HL-60 (cell line): ENCODE measurements around the gene ARL6IP5.

Experiments
- DNase-seq, 2 experiments: peaks; one replicate each; pipeline ENCODE4 v3.0.0-alpha.2; 2010 to 2020; ENCODE audit warnings: low read depth in 1 of 2, low spot score in 1 of 2
- H3K27ac ChIP-seq: fragments of 250-450 bp; sonication (Bioruptor Pico); replicated peaks from 2 replicates; pipeline ENCODE4 v1.5.1; 2020; ENCODE audit warnings: mild to moderate bottlenecking, moderate library complexity
- H3K27me3 ChIP-seq: fragments of 250-450 bp; sonication (Bioruptor Pico); 2 replicates; pipeline ENCODE4 v1.5.1; 2021; ENCODE audit warnings: mild to moderate bottlenecking, moderate library complexity; ENCODE audit not compliant: insufficient read depth, poor library complexity, severe bottlenecking
- H3K4me3 ChIP-seq: replicated peaks from 2 replicates; pipeline ENCODE4 v1.5.1; 2011; ENCODE audit warnings: mild to moderate bottlenecking, control low read depth, low read length; ENCODE audit not compliant: insufficient read depth
- GABPA ChIP-seq: IDR thresholded peaks from 2 replicates; pipeline ENCODE4 v1.6.1; 2012; ENCODE audit warnings: low read depth
- POLR2AphosphoS5 ChIP-seq: IDR thresholded peaks from 2 replicates; pipeline ENCODE4 v1.6.1; 2012; ENCODE audit warnings: low read depth
- SPI1 ChIP-seq: IDR thresholded peaks from 2 replicates; pipeline ENCODE4 v1.6.1; 2012; ENCODE audit warnings: low read depth, mild to moderate bottlenecking, borderline replicate concordance
- TF ChIP-seq, protein P1 (sequence below): IDR thresholded peaks from 2 replicates; pipeline ENCODE4 v1.6.1; 2012; ENCODE audit warnings: low read depth; ENCODE audit not compliant: insufficient replicate concordance
- TF ChIP-seq, protein P2 (sequence below): IDR thresholded peaks from one replicate; pipeline ENCODE4 v1.5.1; 2011; ENCODE audit warnings: low read length, control low read depth, inconsistent platforms; ENCODE audit not compliant: insufficient read depth

Gene ARL6IP5

DNA sequence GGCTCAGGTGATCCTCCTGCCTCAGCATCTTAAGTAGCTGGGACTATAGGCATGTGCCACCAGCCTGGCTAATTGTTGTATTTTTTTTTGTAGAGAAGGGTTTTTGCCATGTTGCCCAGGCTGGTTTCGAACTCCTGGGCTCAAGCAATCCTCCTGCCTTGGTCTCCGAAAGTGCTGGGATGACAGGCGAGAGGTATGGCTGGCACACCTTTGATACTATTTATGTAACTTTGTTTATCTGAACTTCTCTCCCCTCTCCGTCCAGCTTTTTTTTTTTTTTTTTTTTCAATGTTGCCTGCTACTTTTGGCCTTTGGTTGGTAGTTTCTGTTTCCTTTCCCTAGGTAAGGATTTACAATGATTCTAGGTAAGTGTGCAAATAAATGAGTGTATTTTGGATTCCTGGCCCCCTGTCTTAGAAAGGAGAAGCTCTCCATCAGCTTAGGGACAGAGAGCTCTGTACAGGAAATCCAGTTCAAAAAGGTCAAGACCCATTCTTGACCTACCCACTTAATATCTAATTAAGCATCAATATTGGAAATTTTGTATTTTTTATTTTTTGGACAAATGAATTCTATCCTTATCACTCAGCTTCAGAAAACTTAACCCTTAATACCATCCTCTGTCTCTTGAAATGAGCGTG, 6.8 kb downstream of the ARL6IP5 start:
- Histone ChIP-seq H3K27ac (peak overlapping the region; percentile 72), H3K4me3 (no peak overlapping the region), H3K27me3 (no peaks in the 10 kb centered on the region)
- DNase-seq: no peak
- no peak for TF ChIP-seq POLR2AphosphoS5
- no peak for TF ChIP-seq GABPA
- TF ChIP-seq, protein P1, sequence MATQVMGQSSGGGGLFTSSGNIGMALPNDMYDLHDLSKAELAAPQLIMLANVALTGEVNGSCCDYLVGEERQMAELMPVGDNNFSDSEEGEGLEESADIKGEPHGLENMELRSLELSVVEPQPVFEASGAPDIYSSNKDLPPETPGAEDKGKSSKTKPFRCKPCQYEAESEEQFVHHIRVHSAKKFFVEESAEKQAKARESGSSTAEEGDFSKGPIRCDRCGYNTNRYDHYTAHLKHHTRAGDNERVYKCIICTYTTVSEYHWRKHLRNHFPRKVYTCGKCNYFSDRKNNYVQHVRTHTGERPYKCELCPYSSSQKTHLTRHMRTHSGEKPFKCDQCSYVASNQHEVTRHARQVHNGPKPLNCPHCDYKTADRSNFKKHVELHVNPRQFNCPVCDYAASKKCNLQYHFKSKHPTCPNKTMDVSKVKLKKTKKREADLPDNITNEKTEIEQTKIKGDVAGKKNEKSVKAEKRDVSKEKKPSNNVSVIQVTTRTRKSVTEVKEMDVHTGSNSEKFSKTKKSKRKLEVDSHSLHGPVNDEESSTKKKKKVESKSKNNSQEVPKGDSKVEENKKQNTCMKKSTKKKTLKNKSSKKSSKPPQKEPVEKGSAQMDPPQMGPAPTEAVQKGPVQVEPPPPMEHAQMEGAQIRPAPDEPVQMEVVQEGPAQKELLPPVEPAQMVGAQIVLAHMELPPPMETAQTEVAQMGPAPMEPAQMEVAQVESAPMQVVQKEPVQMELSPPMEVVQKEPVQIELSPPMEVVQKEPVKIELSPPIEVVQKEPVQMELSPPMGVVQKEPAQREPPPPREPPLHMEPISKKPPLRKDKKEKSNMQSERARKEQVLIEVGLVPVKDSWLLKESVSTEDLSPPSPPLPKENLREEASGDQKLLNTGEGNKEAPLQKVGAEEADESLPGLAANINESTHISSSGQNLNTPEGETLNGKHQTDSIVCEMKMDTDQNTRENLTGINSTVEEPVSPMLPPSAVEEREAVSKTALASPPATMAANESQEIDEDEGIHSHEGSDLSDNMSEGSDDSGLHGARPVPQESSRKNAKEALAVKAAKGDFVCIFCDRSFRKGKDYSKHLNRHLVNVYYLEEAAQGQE: no peak
- TF ChIP-seq SPI1: no peak
- TF ChIP-seq, protein P2, sequence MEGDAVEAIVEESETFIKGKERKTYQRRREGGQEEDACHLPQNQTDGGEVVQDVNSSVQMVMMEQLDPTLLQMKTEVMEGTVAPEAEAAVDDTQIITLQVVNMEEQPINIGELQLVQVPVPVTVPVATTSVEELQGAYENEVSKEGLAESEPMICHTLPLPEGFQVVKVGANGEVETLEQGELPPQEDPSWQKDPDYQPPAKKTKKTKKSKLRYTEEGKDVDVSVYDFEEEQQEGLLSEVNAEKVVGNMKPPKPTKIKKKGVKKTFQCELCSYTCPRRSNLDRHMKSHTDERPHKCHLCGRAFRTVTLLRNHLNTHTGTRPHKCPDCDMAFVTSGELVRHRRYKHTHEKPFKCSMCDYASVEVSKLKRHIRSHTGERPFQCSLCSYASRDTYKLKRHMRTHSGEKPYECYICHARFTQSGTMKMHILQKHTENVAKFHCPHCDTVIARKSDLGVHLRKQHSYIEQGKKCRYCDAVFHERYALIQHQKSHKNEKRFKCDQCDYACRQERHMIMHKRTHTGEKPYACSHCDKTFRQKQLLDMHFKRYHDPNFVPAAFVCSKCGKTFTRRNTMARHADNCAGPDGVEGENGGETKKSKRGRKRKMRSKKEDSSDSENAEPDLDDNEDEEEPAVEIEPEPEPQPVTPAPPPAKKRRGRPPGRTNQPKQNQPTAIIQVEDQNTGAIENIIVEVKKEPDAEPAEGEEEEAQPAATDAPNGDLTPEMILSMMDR: no peak

DNA sequence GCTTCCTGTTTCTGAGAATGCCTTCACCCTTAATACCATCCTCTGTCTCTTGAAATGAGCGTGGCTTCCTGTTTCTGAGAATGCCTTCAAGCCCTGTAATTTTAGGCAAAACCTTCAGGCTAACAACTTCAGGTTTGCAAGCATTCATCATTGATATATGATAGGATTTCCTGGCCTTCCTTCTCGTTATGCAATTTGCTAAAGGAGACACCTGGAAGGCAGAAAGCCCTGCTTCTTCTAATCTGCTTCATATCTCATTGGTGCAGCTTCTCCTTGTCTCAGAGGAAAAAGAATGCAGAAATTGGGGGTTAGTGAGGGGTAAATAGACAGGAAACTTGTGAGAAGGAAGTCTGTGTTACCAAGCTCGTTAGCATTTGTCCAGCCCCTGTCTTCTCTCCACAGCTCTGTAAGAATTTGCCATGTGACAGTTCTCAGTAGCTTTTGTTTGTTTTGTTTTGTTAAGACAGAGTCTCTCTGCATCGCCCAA, 7.3 kb downstream of the ARL6IP5 start:
- peak; percentile 21 to 65 for DNase-seq
- no peaks in the 10 kb centered on the region for H3K27me3 ChIP-seq
- peak overlapping the region; percentile 72 for H3K27ac ChIP-seq
- TF ChIP-seq, protein P2: no peak
- TF ChIP-seq, protein P1: no peak
- TF ChIP-seq POLR2AphosphoS5 (no peak), SPI1 (peak; percentile 91), GABPA (peak; percentile 36; the same call in 1 of the 2 replicates)
- 0 out of 2 replicates have a peak overlapping the region, but pooled peaks have one; percentile 2 for H3K4me3 ChIP-seq

DNA sequence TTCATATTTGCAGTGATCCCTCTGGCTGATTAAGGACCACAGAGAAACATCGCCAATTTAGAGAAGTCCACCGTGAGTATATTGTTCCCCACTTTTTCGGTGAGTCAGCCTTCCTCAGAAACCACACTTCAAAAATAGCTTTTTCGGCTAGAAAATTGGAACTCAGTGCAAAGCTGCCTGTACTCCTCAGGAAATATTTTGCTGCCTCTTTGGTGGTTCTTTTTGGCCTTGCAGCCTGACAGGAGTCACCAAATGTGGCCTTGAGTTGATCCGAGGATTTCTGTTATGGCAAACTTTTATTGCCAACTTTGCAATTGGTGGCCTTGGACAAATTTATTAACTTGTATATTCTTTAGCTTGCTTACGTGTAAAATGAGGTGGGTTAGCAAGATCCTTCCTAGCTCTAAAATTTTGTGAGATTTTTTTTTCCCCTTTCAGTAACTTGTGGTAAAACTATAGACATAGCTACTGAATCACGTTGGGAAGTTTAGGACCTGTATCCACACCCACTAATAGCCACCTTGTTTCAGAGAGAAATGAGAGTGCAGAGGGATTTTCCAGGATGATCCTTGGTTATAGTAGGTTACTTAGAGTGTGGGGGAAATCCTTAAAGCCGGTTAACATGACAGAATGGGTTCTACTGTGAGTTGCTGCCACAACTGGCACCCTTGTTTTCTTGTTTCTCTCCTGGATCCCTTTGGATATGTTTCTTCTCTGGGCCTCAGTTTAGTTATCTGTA, 9.9 kb downstream of the ARL6IP5 start:
- DNase-seq: peak in 1 of 2 experiments; percentile 56
- TF ChIP-seq POLR2AphosphoS5 (no peak), SPI1 (peak; percentile 68), GABPA (no peak)
- TF ChIP-seq, protein P1: no peak
- TF ChIP-seq, protein P2: no peak
- Histone ChIP-seq H3K27me3 (no peaks in the 10 kb centered on the region), H3K27ac (peak overlapping the region; percentile 72), H3K4me3 (no peak overlapping the region)
